ENCODE measurements around the gene TMEM139. TPM values are rescaled to one million over a fixed set of nuclear protein-coding genes. Genes with fewer than 3 reads are reported as not detected.

The TMEM139 gene
- total and polyA plus RNA-seq, 10 of the 15 experiments (the other 5 are each of a cell fraction or from before 2014, with no cell fraction given): 0.31 TPM; not detected in 9

DNA sequence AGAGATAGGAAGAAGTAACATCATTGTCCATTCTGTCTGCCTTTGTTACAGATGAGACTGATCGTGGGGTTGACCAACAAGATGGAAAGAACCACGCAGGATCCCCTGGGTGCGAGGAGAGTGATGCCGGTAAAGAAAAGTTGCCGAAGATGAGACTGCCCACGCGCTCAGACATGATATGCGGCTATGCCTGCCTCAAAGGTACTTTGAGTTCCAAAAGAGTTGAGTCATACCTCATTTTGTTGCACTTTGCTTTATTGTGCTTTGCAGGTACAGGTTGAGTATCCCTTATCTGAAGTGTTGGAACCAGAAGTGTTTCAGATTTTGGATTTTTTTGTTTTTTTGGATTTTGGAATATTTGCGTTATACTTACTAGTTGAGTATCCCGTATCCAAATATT is 19.0 kb downstream of the TMEM139 start:
- intact Hi-C loops (cut with micrococcal nuclease; ENCODE audit: unreplicated experiment): no loop called here
- Histone ChIP-seq H3K4me2 (ENCODE audit: control insufficient read depth, insufficient read depth) (no peak overlapping the region), H3K27me3 (replicated peaks in 1 of 2; ENCODE audit: control insufficient read depth in 2 of 2, insufficient read depth in 2 of 2, low read length in 1 of 2) (no peaks in the 10 kb centered on the region), H3K9me3 (replicated peaks; ENCODE audit: control insufficient read depth, insufficient read depth, low read length) (no peaks in the 10 kb centered on the region), H3K27ac (ENCODE audit: control insufficient read depth, insufficient read depth) (no peak overlapping the region), H3K36me3 (ENCODE audit: control insufficient read depth in 2 of 2, insufficient read depth in 2 of 2, low read length in 1 of 2) (peaks cover 24 to 43% of the 10 kb centered on the region in 2 experiments), H3K79me2 (ENCODE audit: control insufficient read depth, insufficient read depth, low read length) (no peaks in the 10 kb centered on the region), H3K9ac (ENCODE audit: control insufficient read depth, insufficient read depth, low read length) (no peak overlapping the region), H3K4me1 (ENCODE audit: control insufficient read depth, insufficient read depth, low read length) (no peaks in the 10 kb centered on the region), H2AFZ (ENCODE audit: control insufficient read depth, low read depth, low read length) (no peak overlapping the region), H4K20me1 (ENCODE audit: control insufficient read depth, insufficient read depth) (no peaks in the 10 kb centered on the region), H3K4me3 (no peak overlapping the region)
- ChIA-PET CTCF (interaction anchor here (2.4 to 4.1 kb wide), 2 partner anchors 54 to 64 kb away, joined by 7 to 34 read pairs; no protein-coding TSS in a partner anchor), RAD21 (ENCODE audit: unreplicated experiment) (no interaction called here), POLR2A (no interaction called here), SMC1A (ENCODE audit: uncharacterized antibody, unreplicated experiment) (no interaction called here)
- DNase-seq (ENCODE audit: low read depth, low spot score): no peak
- in situ Hi-C loops (cut with MboI): no loop called here
- BruUV-seq (replicated peaks): no TSS peak
- no peak for TF ChIP-seq YY1 (IDR thresholded peaks at IDR 0.05; ENCODE audit: low read depth, low read length)
- no peak for TF ChIP-seq SUZ12 (IDR thresholded peaks at IDR 0.05; ENCODE audit: unreplicated experiment)
- TF ChIP-seq POU2F2 (IDR thresholded peaks at IDR 0.05; ENCODE audit: borderline replicate concordance, low read depth, low read length): no peak
- TF ChIP-seq TCF3 (IDR thresholded peaks at IDR 0.05; ENCODE audit: borderline replicate concordance, insufficient read depth, low read depth, low read length): no peak
- TF ChIP-seq, protein P1, sequence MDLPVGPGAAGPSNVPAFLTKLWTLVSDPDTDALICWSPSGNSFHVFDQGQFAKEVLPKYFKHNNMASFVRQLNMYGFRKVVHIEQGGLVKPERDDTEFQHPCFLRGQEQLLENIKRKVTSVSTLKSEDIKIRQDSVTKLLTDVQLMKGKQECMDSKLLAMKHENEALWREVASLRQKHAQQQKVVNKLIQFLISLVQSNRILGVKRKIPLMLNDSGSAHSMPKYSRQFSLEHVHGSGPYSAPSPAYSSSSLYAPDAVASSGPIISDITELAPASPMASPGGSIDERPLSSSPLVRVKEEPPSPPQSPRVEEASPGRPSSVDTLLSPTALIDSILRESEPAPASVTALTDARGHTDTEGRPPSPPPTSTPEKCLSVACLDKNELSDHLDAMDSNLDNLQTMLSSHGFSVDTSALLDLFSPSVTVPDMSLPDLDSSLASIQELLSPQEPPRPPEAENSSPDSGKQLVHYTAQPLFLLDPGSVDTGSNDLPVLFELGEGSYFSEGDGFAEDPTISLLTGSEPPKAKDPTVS (IDR thresholded peaks at IDR 0.05; ENCODE audit: low read depth, low read length): no peak
- no peak for TF ChIP-seq CHD2 (IDR thresholded peaks at IDR 0.05; ENCODE audit: borderline replicate concordance, low read depth, low read length)
- TF ChIP-seq REST (IDR thresholded peaks at IDR 0.05; ENCODE audit: low read depth, low read length): no peak
- no peak for TF ChIP-seq DPF2 (IDR thresholded peaks at IDR 0.05)
- no peak for TF ChIP-seq BCL3 (IDR thresholded peaks at IDR 0.05; ENCODE audit: borderline replicate concordance, insufficient read depth, low read depth, low read length, poor library complexity, severe bottlenecking)
- TF ChIP-seq IRF4 (IDR thresholded peaks at IDR 0.05; ENCODE audit: low read depth, low read length): no peak
- TF ChIP-seq CREB1 (IDR thresholded peaks at IDR 0.05; ENCODE audit: low read depth): no peak
- TF ChIP-seq SPI1 (IDR thresholded peaks at IDR 0.05; ENCODE audit: borderline replicate concordance, insufficient read depth, low read depth, low read length): no peak
- TF ChIP-seq ZNF622 (IDR thresholded peaks at IDR 0.05): no peak
- ATAC-seq: no peak
- FAIRE-seq: no peak
- 94% methylated on average over 10 of the region's 10 CpGs for WGBS (ENCODE audit: insufficient coverage, insufficient replicate concordance, low lambda C conversion rate, missing lambda C conversion rate)

All from GM12878 (cell line).